C4-2B (cell line): ENCODE results near the gene USP35.

Source experiments
- H3K27ac ChIP-seq: fragments of 450-650 bp; 2 replicates; pipeline ENCODE4 v1.5.1; 2017
- ZFX ChIP-seq: fragments of 450-650 bp; IDR thresholded peaks from 2 replicates; pipeline ENCODE4 v1.6.1; 2017
- TF ChIP-seq, protein P1 (sequence below): fragments of 450-650 bp; conservative IDR thresholded peaks from 2 replicates; pipeline ENCODE4 v1.5.1; 2017; ENCODE audit warnings: mild to moderate bottlenecking

USP35 gene

DNA sequence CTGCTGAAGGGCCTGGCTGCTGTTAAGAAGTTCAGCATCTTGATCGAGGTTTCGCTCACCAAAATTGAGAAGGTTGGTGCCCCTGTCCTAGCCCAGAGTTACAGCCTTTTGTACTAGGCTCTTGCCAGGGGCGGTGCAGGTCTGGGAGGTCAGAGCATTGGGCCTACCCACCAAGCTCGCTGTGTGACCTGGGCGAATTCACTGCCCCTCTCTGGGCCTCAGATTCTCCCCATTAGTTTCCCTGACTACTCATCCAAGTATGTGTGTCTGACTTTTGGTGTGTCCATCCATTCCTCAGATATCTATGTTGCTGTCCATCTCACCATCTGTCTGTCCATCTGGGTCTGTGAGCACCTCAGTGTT lies 10.9 kb downstream of the USP35 start:
- TF ChIP-seq, protein P1, sequence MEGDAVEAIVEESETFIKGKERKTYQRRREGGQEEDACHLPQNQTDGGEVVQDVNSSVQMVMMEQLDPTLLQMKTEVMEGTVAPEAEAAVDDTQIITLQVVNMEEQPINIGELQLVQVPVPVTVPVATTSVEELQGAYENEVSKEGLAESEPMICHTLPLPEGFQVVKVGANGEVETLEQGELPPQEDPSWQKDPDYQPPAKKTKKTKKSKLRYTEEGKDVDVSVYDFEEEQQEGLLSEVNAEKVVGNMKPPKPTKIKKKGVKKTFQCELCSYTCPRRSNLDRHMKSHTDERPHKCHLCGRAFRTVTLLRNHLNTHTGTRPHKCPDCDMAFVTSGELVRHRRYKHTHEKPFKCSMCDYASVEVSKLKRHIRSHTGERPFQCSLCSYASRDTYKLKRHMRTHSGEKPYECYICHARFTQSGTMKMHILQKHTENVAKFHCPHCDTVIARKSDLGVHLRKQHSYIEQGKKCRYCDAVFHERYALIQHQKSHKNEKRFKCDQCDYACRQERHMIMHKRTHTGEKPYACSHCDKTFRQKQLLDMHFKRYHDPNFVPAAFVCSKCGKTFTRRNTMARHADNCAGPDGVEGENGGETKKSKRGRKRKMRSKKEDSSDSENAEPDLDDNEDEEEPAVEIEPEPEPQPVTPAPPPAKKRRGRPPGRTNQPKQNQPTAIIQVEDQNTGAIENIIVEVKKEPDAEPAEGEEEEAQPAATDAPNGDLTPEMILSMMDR = no peak
- no peak for TF ChIP-seq ZFX
- no peak overlapping the region for H3K27ac ChIP-seq

DNA sequence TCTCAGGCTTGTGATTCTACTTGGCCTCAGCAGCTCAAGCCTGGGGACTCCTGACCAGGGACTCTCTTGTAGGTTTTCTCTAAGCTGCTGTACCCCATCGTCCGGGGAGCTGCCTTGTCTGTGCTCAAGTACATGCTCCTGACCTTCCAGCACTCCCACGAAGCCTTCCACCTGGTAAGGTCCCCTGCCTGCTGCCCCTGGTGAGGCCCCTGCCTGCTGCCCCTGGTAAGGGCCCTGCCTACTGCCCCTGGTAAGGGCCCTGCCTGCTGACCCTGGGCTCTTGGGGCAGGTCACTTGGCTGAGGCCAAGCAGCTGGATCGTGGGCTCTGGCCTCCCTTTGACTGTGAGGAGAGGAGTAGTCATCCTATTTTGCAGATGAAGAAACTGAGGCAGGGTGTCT lies 11.3 kb downstream of the USP35 start:
- no peak for TF ChIP-seq ZFX
- TF ChIP-seq, protein P1 = no peak
- H3K27ac ChIP-seq = no peak overlapping the region

DNA sequence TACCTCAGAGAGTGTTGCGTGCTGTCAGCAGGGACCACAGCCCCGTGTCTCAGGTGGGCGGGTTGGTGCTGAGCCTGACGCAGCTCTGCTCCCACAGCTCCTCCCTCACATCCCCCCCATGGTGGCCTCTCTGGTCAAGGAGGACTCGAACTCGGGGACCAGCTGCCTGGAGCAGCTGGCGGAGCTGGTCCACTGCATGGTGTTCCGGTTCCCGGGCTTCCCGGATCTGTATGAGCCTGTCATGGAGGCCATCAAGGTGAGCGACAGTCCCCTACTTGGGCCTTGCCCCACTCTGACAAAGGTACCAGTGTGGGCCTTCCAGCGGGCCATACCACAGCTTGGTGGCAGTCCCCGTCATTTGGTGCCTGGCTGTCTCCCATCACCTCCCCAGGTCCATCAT lies 11.8 kb downstream of the USP35 start:
- H3K27ac ChIP-seq = no peak overlapping the region

DNA sequence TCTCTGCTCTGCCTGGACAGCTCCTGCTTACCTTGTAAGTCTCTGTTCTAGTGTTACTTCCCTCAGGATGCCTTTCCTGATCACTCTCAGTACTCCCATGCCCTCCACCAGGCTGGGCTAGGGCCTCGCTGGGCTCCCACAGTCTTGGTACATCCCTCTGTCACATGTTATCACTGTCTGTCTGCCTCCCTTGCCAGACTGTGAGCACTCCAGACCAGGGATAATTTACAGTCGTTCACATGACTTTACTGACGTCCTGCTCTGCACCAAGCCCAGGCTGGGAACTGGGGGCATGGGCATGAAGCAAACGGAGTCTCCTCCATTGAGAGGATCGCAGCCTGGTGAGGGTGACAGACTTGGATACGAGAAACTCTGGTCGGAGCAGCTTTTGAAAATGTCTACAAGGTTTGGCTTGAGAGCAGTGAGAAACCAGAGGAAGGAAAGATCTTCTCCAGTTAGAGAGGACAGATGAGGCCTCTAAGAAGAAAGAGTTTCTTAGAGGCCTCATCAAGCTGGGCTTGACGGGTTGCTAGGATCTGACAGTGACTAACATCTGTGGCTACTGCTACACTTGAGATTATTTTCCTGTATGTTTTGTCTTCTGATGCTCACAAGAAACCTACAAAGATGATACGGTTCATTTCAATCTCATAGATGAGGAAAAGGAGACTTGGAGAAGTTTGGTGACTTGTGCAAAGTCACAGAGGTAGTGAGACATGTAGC lies 12.5 kb downstream of the USP35 start:
- no peak overlapping the region for H3K27ac ChIP-seq

More for the DNA sequence above, 11.8 kb downstream of the USP35 start:
- TF ChIP-seq, protein P1 = no peak
- TF ChIP-seq ZFX = no peak

DNA sequence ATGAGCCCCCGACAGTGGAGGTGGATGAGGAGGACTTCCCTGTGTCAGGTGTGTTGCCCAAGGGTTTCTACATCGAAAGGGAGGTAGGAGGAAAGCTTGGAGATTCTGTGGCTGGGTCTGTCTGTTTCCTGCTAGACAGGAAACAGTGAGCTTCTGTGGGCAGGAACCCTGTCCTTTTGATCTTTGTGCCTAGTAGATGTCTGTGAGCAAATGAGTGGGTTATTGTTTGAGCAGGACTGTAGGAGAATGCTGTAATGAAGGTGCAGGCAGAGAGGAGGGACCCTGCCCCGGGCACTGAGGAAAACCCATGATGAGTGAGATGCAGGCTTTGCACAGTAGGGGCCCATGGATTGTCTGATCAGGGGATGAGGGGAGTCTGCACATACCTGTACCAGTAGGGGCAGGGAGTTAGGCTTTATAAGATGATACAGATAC lies 14.0 kb downstream of the USP35 start:
- TF ChIP-seq ZFX = no peak
- TF ChIP-seq, protein P1 = no peak
- H3K27ac ChIP-seq = no peak overlapping the region

More for the DNA sequence above, 12.5 kb downstream of the USP35 start:
- TF ChIP-seq, protein P1 = no peak
- TF ChIP-seq ZFX = no peak

DNA sequence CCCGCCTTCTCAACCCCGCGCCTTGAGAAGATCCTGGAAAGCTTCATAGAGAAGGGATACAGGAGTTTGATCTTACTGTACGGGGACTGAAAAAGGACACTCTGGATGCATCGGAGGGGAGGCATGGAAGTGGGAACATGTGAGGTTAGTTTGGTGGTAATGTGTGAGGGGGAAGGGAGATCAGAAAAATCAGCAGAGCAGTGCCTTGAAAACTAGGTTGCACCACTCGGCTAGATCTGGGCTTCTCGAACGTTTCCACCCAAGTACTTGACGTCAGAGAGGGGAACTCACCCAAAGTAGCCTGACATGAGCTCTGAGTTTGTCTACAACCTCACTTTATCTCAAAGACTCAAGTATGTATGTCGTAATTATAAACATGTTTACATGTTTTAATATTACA lies 14.5 kb downstream of the USP35 start:
- H3K27ac ChIP-seq = no peak overlapping the region
- no peak for TF ChIP-seq ZFX
- TF ChIP-seq, protein P1 = no peak

DNA sequence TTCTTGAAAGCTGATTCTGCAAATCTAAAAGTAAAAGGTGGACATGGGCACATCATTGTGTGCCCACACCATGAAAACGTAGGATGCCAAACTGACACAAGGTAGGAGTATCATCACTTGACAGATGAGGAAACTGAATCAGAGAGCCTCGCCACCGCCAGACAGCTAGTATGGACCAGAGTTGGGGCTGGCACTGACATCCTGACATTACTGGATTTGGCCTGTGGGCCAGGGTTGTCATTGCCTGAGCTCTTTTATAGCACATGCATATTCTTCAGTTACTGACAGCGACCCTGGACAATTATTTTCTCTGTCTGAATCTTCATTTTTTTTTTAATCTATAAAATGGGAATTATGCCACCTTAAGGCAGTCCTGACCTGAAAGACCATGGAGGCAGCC lies 16.5 kb downstream of the USP35 start:
- H3K27ac ChIP-seq = no peak overlapping the region
- TF ChIP-seq, protein P1 = no peak
- no peak for TF ChIP-seq ZFX
